Osteoblast (primary cell): Measurements from ENCODE around the gene TRIM44. TPM values are rescaled to one million over a fixed set of nuclear protein-coding genes. Genes with fewer than 3 reads are reported as not detected.

ENCODE experiments used
- DNase-seq: peaks from one replicate; pipeline ENCODE4 v3.0.0; 2011; ENCODE audit warnings: low spot score, mixed read lengths; ENCODE audit not compliant: insufficient read length; ENCODE audit errors: missing footprints
- H2AFZ ChIP-seq: 2 replicates; pipeline ENCODE4 v1.6.0; 2011; ENCODE audit warnings: mild to moderate bottlenecking, low read length
- H3K27ac ChIP-seq: 2 replicates; pipeline ENCODE4 v1.5.1; 2011; ENCODE audit warnings: mild to moderate bottlenecking, low read depth, low read length, moderate library complexity
- H3K27me3 ChIP-seq: 2 replicates; pipeline ENCODE4 v1.6.0; 2012; ENCODE audit warnings: mild to moderate bottlenecking, control low read depth, inconsistent platforms, low read length, moderate library complexity; ENCODE audit not compliant: insufficient read depth
- H3K36me3 ChIP-seq: 2 replicates; pipeline ENCODE4 v1.5.1; 2011; ENCODE audit warnings: mild to moderate bottlenecking, low read length, control low read depth, moderate library complexity; ENCODE audit not compliant: insufficient read depth
- H3K4me1 ChIP-seq: 2 replicates; pipeline ENCODE4 v1.5.1; 2011; ENCODE audit warnings: mild to moderate bottlenecking, low read length, control low read depth, moderate library complexity; ENCODE audit not compliant: insufficient read depth
- H3K4me2 ChIP-seq: 2 replicates; pipeline ENCODE4 v1.6.0; 2011; ENCODE audit warnings: mild to moderate bottlenecking, low read length; ENCODE audit not compliant: insufficient read depth
- H3K4me3 ChIP-seq: fragments of 200-600 bp; sonication (generic); 3 replicates; pipeline ENCODE4 v1.5.1; 2012; ENCODE audit warnings: mild to moderate bottlenecking, low read length, inconsistent platforms; ENCODE audit not compliant: insufficient read depth
- H3K79me2 ChIP-seq: 2 replicates; pipeline ENCODE4 v1.6.0; 2012; ENCODE audit warnings: mild to moderate bottlenecking, low read length, control low read depth, inconsistent platforms; ENCODE audit not compliant: insufficient read depth
- H3K9me3 ChIP-seq: 2 replicates; pipeline ENCODE4 v1.5.1; 2011; ENCODE audit warnings: low read depth, low read length, control low read depth
- H4K20me1 ChIP-seq: 2 replicates; pipeline ENCODE4 v1.6.0; 2012; ENCODE audit warnings: mild to moderate bottlenecking, low read length, control low read depth; ENCODE audit not compliant: insufficient read depth
- total RNA-seq: library from RNA; depleted of rRNA; stranded (reverse); fragments of >200 nt; gene quantifications from 2 replicates; pipeline ENCODE4 v1.2.3, GENCODE V29; 2012
- TF ChIP-seq, protein P1 (sequence below): IDR thresholded peaks from 2 replicates; pipeline ENCODE4 v1.5.1; 2011; ENCODE audit warnings: mild to moderate bottlenecking, low read depth, low read length, moderate library complexity; ENCODE audit errors: extremely low read depth

TRIM44 gene
- total RNA-seq, 1 donor: 40.5 TPM

DNA sequence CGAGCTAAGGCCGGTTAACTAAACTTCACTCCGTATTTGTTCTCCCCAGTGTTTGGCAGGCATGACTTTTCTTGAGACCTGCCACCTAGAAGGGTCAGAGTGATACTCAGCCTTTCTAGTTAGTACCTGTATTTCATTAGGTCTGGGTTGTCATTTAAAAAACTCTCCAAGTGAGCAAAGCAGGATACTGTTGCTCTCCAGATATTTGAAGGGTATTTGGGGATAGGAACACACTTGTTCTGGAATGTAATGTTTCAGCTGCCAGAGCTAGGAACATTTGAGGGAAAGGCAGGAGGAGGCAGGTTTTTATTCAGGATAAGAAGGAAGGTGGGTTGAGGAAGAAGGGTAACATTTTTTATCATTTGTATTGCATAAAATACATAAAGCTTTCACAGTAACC lies 140.1 kb downstream of the TRIM44 start:
- H3K4me1 ChIP-seq: peaks cover 9% of the 10 kb centered on the region
- no peaks in the 10 kb centered on the region for H3K27me3 ChIP-seq
- no peak overlapping the region for H3K27ac ChIP-seq
- no peak overlapping the region for H3K4me3 ChIP-seq
- no peak for DNase-seq
- peaks cover 16% of the 10 kb centered on the region for H4K20me1 ChIP-seq
- H3K9me3 ChIP-seq: no peaks in the 10 kb centered on the region
- H3K36me3 ChIP-seq: peaks cover 12% of the 10 kb centered on the region
- no peak overlapping the region for H2AFZ ChIP-seq
- peaks cover 17% of the 10 kb centered on the region for H3K79me2 ChIP-seq
- TF ChIP-seq, protein P1, sequence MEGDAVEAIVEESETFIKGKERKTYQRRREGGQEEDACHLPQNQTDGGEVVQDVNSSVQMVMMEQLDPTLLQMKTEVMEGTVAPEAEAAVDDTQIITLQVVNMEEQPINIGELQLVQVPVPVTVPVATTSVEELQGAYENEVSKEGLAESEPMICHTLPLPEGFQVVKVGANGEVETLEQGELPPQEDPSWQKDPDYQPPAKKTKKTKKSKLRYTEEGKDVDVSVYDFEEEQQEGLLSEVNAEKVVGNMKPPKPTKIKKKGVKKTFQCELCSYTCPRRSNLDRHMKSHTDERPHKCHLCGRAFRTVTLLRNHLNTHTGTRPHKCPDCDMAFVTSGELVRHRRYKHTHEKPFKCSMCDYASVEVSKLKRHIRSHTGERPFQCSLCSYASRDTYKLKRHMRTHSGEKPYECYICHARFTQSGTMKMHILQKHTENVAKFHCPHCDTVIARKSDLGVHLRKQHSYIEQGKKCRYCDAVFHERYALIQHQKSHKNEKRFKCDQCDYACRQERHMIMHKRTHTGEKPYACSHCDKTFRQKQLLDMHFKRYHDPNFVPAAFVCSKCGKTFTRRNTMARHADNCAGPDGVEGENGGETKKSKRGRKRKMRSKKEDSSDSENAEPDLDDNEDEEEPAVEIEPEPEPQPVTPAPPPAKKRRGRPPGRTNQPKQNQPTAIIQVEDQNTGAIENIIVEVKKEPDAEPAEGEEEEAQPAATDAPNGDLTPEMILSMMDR: no peak
- no peak overlapping the region for H3K4me2 ChIP-seq

DNA sequence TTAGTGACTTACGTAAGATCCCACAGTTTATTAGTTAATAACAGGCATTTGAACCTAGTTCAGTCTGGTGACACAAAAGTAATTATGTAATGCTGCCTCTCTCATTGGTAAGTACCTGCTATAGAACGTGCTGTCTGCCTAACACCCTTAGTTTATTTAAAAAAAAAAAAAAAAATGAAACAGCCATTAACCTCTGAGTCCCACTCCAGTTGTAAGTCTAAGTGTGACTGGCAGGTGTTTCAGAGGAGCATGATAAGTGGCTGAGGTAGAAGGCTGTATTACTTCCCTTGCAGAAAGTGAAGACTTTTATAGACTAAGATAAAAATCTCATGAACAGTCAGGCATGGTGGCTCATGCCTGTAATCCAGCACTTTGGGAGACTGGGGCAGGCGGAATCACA lies 140.5 kb downstream of the TRIM44 start:
- Histone ChIP-seq H3K4me3 (no peak overlapping the region), H3K27ac (no peak overlapping the region), H3K36me3 (peaks cover 12% of the 10 kb centered on the region), H3K79me2 (peaks cover 12% of the 10 kb centered on the region), H4K20me1 (peaks cover 13% of the 10 kb centered on the region), H2AFZ (no peak overlapping the region), H3K9me3 (no peaks in the 10 kb centered on the region), H3K27me3 (no peaks in the 10 kb centered on the region), H3K4me1 (peaks cover 6% of the 10 kb centered on the region), H3K4me2 (no peak overlapping the region)
- TF ChIP-seq, protein P1: no peak
- DNase-seq: no peak

DNA sequence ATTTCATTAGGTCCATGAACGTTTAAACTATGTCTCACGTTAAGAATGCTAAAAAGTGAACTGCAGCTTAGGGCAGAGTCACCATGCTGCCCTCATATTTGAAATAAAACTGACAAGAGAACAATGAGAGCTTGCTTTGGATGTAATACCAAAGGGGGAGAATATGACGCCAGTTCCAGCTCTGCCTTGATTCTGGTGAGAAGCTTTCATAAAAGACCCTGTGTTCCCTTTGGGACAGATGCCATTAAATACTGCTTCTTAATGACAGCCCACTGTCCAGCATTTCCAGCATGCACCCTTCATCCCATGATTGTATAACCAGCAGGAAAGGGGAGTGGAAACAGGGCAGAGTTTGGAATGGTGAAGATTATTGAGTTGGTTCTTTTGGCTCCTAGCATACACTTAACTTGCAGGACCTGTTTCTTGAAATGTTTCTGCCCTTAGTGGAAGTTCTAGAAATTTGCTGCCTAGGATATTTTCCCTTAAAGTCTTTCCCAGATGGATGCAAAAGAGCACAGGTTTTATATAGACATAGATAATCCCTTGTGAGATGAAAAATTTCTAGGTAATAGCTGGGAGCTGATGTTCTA lies 142.0 kb downstream of the TRIM44 start:
- Histone ChIP-seq H3K4me3 (no peak overlapping the region), H3K79me2 (peaks cover 5% of the 10 kb centered on the region), H3K27me3 (no peaks in the 10 kb centered on the region), H3K4me1 (no peaks in the 10 kb centered on the region), H3K9me3 (no peaks in the 10 kb centered on the region), H3K27ac (no peak overlapping the region), H4K20me1 (peaks cover 6% of the 10 kb centered on the region), H3K4me2 (no peak overlapping the region), H2AFZ (no peak overlapping the region), H3K36me3 (peaks cover 12% of the 10 kb centered on the region)
- DNase-seq: no peak
- TF ChIP-seq, protein P1: no peak

DNA sequence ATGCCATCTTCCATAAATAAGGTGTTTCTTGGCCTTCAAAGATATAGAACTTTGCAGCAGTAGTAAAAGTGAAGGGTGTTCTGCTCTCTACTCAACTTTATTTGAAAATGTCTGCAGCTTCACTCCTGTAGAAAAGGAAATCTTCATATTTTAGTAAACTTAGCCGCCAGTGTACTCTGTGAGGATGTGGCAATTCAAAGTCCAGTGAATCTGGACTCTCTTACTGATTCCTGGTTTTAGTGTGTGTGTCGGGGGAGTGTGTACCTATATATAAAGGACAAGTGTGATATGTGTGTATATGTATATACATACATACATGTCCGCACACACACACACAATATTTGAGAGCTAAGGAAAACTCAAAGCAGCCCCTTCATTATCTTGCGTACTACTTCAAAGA lies 147.0 kb downstream of the TRIM44 start:
- H4K20me1 ChIP-seq: no peaks in the 10 kb centered on the region
- no peaks in the 10 kb centered on the region for H3K79me2 ChIP-seq
- H3K36me3 ChIP-seq: peaks cover 12% of the 10 kb centered on the region
- no peak overlapping the region for H2AFZ ChIP-seq
- no peaks in the 10 kb centered on the region for H3K9me3 ChIP-seq
- TF ChIP-seq, protein P1: no peak
- no peak overlapping the region for H3K4me3 ChIP-seq
- no peaks in the 10 kb centered on the region for H3K27me3 ChIP-seq
- no peak overlapping the region for H3K4me2 ChIP-seq
- H3K4me1 ChIP-seq: no peaks in the 10 kb centered on the region
- no peak for DNase-seq
- H3K27ac ChIP-seq: no peak overlapping the region
